Psoas muscle (tissue), 8 donors: ENCODE results near the gene CACNG3. TPM values are rescaled to one million over a fixed set of nuclear protein-coding genes. Genes with fewer than 3 reads are reported as not detected.

Experiments
- ATAC-seq, 4 donors: fragments of 200-7000 bp; cut with Tn5 transposase; one replicate each; pipeline ENCODE4 v1.9.1; 2020; ENCODE audit warnings: moderate library complexity in 3 of 4, mild to moderate bottlenecking in 2 of 4
- DNase-seq, 2 donors: peaks; one replicate each; pipeline ENCODE4 v3.0.0-alpha.2; 2020
- H3K27ac ChIP-seq: fragments of 200-600 bp; one replicate; pipeline ENCODE4 v1.8.0; 2022
- H3K27me3 ChIP-seq, 3 donors: fragments of 200-600 bp in 1 of 3; one replicate each; pipeline versions ENCODE4 v1.6.1 to v1.8.0; 2013 to 2022; ENCODE audit warnings: low read length in 2 of 3, mild to moderate bottlenecking in 2 of 3, moderate library complexity in 1 of 3; ENCODE audit not compliant: insufficient read depth in 3 of 3
- H3K36me3 ChIP-seq, 2 donors: fragments of 200-600 bp in 1 of 2; one replicate each; pipeline versions ENCODE4 v1.6.1 to v1.8.0; 2013 to 2022; ENCODE audit warnings: low read depth in 1 of 2, mild to moderate bottlenecking in 1 of 2, moderate library complexity in 1 of 2; ENCODE audit not compliant: insufficient read depth in 1 of 2
- H3K4me1 ChIP-seq: fragments of 200-600 bp; one replicate; pipeline ENCODE4 v1.8.0; 2022
- H3K4me3 ChIP-seq: fragments of 200-600 bp; one replicate; pipeline ENCODE4 v1.8.0; 2022; ENCODE audit warnings: mild to moderate bottlenecking
- H3K9me3 ChIP-seq: fragments of 200-600 bp; one replicate; pipeline ENCODE4 v1.8.0; 2022
- CTCF ChIP-seq: fragments of 200-600 bp; IDR thresholded peaks from one replicate; pipeline ENCODE4 v1.8.0; 2022; ENCODE audit warnings: antibody characterized with exemption
- WGBS, 3 donors: extraction: QIAGEN DNeasy Blood & Tissue Kit; methylation state at CpG; one replicate each; pipeline versions ENCODE4 v1.1.6 to v1.1.7; 2013; 5-methylcytosine and 5-hydroxymethylcytosine counted together
- intact Hi-C, 2 donors: fragments of 100-400 bp; cut with DNase I; formaldehyde crosslinking; loops; one replicate each; pipeline versions ENCODE4 v1.11.0 to v1.14.2; 2022
- polyA plus RNA-seq, 3 donors: library from polyadenylated mRNA; stranded (reverse); fragments of 200-250 nt; gene quantifications; one replicate each; pipeline ENCODE4 v1.2.3, GENCODE V29; 2013
- total RNA-seq, 4 donors: library from RNA; stranded (reverse); fragmentation: NEBNext Ultra II Directional in 2 of 4; extraction: Animal tissue kit (Norgen Biotek cat#: 25700) in 2 of 4; gene quantifications; one replicate each; pipeline versions ENCODE4 v1.2.1 to v1.2.4, GENCODE V29; 2021 to 2023
- donor health status: healthy with polysubstance abuse.
- donor health status: DM: no; HTN: no; CAD: no; lungs with moderate emphysema.
- donor health status: Bipolar disorder and iron deficiency.
- donor health status: healthy.
- donor health status: DM: yes; HTN: yes; CAD: no.
- donor health status: DM: no; HTN: no; CAD: no.
- donor health status: DM: no; HTN: no; CAD: no.
- donor health status: DM: yes; HTN: yes; CAD: no.

Gene CACNG3
- total and polyA plus RNA-seq, 7 donors, result 0.03 TPM; not detected in 6

GRCh38 chr16:24378999-24379398, 122.9 kb downstream of the CACNG3 start:
- intact Hi-C loops, result no loop called here
- Histone ChIP-seq H3K27me3 (peaks cover 0 to 4% (median 0%) of the 10 kb centered on the region in 3 donors), H3K27ac (no peak overlapping the region), H3K36me3 (no peaks in the 10 kb centered on the region), H3K9me3 (no peaks in the 10 kb centered on the region), H3K4me1 (no peaks in the 10 kb centered on the region), H3K4me3 (no peak overlapping the region)
- DNase-seq (no peak), ATAC-seq (no peak)
- 8 to 15% (median 13%) methylated on average over 2 of the region's 2 CpGs for WGBS, 3 donors
- TF ChIP-seq CTCF, result no peak

- WGBS, 3 donors, result 46 to 66% (median 62%) methylated on average over 2 of the region's 2 CpGs
- no peak for ATAC-seq
- Histone ChIP-seq H3K27me3 (peaks cover 0 to 4% (median 0%) of the 10 kb centered on the region in 3 donors), H3K9me3 (no peaks in the 10 kb centered on the region), H3K36me3 (no peaks in the 10 kb centered on the region), H3K27ac (no peak overlapping the region), H3K4me1 (no peaks in the 10 kb centered on the region), H3K4me3 (no peak overlapping the region)
- no peak for DNase-seq
- TF ChIP-seq CTCF, result no peak
- intact Hi-C loops, result no loop called here
These were observed 125.5 kb downstream of the CACNG3 start for GRCh38 chr16:24381470-24382118.

GRCh38 chr16:24382762-24383407, 126.8 kb downstream of the CACNG3 start:
- intact Hi-C loops, result no loop called here
- DNase-seq (no peak), ATAC-seq (no peak)
- WGBS, 3 donors, result 13 to 22% (median 13%) methylated on average over 5 of the region's 5 CpGs
- H3K36me3 ChIP-seq, result no peaks in the 10 kb centered on the region
- H3K9me3 ChIP-seq, result no peaks in the 10 kb centered on the region
- no peak overlapping the region for H3K27ac ChIP-seq
- peaks cover 0 to 2% (median 0%) of the 10 kb centered on the region in 3 donors for H3K27me3 ChIP-seq
- H3K4me1 ChIP-seq, result no peaks in the 10 kb centered on the region
- TF ChIP-seq CTCF, result no peak
- H3K4me3 ChIP-seq, result no peak overlapping the region

GRCh38 chr16:24394341-24394740, 138.2 kb downstream of the CACNG3 start:
- DNase-seq (no peak), ATAC-seq (no peak)
- H3K27me3 ChIP-seq, result no peaks in the 10 kb centered on the region
- TF ChIP-seq CTCF, result no peak
- no peak overlapping the region for H3K27ac ChIP-seq
- H3K9me3 ChIP-seq, result no peaks in the 10 kb centered on the region
- intact Hi-C loops, result no loop called here
- no peaks in the 10 kb centered on the region for H3K4me1 ChIP-seq
- H3K36me3 ChIP-seq, result no peaks in the 10 kb centered on the region
- 60 to 65% (median 64%) methylated on average over 8 of the region's 8 CpGs for WGBS, 3 donors
- no peak overlapping the region for H3K4me3 ChIP-seq
